ENCODE data around the gene RXFP4. TPM values are rescaled to one million over a fixed set of nuclear protein-coding genes. Genes with fewer than 3 reads are reported as not detected.
"Not testable (repeated sequence)": the region's sequence is repeated elsewhere in the genome, so short reads cannot be mapped to it uniquely, and the experiment has no call there.

The RXFP4 gene, protein sequence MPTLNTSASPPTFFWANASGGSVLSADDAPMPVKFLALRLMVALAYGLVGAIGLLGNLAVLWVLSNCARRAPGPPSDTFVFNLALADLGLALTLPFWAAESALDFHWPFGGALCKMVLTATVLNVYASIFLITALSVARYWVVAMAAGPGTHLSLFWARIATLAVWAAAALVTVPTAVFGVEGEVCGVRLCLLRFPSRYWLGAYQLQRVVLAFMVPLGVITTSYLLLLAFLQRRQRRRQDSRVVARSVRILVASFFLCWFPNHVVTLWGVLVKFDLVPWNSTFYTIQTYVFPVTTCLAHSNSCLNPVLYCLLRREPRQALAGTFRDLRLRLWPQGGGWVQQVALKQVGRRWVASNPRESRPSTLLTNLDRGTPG
- total RNA-seq = not detected
- long read RNA-seq = 0 reads

DNA sequence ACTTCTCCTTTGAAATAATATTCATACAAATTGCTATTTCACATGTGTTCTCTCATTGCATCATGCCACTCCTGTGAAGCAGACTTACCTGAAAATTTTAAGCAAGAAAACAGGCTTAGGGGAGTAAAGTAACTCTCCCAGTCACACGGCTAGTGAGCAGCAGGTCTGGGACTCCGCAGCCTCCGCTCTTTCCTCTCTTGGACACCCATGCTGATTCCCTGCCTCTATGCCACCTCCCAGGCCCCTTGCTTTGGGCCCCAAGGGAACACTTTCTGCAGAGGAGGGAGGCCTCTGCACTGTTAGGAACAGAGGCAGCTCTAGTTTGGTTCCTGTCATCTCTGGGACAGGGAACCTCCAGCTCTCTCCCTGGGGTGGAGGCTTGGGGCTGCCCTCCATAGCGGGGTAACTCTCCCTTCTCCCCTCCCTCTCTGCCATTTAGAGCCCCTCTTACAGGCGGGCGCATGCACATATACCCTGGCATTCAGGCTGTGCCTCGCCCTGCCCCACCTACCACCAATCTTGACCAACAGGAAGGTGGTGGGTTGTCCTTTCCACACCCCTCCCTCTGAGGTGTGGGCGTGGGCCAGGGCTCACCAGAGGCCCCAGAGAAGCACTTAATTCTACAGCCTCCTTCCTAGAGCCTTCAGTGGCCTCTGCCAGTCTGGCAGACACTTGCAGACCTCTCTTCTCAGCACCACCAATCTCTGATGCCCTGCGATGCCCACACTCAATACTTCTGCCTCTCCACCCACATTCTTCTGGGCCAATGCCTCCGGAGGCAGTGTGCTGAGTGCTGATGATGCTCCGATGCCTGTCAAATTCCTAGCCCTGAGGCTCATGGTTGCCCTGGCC, at the start of gene RXFP4:
TSS of gene RXFP4 (plus strand) at position 646 of the 852 bp plus-strand sequence. CDS start at position 718, 72 bp downstream.
- intact Hi-C loops (cut with DNase I) = loop anchor here (2.0 kb wide), 1 partner anchor 20 kb away; no protein-coding TSS in a partner anchor
- no peak for DNase-seq (ENCODE audit: low spot score)

DNA sequence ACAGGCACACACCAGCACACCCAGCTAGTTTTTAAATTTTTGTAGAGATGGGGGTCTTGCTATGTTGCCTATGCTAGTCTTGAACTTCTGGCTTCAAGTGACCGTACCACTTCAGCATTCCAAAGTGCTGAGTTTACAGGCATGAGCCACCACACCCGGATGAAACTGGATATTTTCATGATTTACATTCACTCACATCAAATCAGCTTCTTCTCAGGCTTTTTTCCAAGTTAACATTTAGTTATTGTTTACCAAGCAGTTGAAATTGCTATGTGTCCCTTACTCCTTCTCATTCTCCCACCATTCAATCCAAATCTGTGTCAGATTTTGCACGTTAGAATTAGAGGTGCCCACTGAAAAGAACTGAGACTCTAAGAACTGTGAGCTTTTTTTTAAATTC, 48.6 kb upstream of the RXFP4 start:
- no peak for DNase-seq (ENCODE audit: low spot score)
- intact Hi-C loops (cut with DNase I) = no loop called here

DNA sequence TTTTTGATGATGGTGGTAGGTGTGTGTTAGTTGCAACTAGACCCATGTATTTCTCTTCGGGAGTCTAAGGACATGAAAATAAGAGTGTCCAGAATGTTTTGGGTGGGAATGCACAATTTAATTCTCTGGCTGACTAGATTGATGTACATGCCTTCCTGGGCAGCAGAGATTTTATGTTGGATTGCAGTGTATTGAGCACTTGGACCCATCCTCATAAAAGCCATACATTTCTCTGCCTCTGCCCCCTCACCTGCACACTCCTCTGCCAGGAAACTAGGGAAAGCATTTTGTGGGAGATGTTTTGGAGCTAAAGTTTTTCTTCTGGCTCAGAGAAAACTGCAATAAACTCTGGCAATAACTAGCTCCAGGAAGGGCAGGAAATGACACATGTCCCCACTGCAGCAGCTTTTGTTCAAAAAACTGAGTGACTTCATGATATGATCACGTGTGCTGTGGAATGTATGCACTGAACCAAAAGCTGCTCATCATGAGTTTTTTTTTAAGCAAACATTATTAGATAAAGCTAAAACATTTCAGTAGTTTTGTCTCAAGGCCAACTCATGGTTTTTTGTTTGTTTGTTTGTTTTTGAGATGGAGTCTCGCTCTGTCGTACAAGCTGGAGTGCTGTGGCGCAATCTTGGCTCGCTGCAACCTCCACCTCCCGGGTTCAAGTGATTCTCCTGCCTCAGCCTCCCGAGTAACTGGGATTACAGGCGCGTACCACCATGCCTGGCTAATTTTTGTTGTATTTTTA, 47.9 kb upstream of the RXFP4 start:
- intact Hi-C loops (cut with DNase I) = no loop called here
- DNase-seq (ENCODE audit: low spot score) = no peak

DNA sequence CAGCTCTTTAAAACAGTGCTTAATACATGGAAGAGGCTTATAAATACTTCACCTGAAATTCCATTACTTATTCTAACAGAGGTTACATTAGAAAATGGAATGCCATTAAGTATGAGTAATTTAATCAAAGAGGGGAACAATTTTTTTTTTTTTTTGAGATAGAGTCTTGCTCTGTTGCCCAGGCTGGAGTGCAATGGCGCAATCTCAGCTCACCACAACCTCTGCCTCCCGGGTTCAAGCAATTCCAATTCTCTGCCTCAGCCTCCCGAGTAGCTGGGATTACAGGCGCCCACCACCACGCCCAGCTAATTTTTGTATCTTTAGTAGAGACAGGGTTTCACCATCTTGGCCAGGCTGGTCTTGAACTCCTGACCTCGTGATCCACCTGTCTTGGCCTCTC, 45.8 kb upstream of the RXFP4 start:
- intact Hi-C loops (cut with DNase I); DNase-seq (ENCODE audit: low spot score): not testable (repeated sequence)

DNA sequence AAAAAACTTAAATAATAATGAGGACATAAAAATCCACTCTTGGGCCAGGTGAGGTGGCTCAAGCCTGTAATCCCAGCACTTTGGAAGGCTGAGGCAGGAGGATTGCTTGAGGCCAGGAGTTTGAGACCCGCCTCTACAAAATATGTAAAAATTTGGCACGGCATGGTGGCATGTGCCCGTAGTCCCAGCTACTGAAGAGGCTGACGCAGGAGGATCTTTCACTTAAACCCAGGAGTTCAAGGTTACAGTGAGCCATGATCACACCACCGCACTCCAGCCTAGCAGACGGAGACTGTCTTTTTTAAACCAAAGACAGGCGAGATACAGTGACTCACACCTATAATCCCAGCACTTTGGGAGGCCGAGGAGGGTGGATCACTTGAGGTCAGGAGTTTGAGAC, 45.0 kb upstream of the RXFP4 start:
- DNase-seq (ENCODE audit: low spot score); intact Hi-C loops (cut with DNase I): not testable (repeated sequence)

DNA sequence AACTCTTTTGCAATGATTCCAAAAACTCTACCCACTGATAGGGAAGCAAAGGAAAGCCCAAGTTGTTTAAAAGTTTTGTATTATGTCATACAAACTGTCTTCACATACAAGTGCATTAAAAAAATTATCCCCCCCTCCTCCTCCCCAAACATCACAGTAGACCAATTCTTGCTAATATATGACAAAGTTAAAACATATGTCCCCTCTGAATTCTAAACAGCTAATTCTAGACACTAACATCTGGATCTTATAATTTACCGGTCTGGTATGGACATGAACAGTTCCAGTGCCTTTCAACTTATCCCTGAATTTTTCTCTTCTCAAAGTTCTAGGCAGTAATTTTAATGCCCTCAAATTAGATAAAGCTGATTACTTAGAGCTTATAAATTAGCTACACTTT, 43.7 kb upstream of the RXFP4 start:
- intact Hi-C loops (cut with DNase I) = no loop called here
- DNase-seq (ENCODE audit: low spot score) = no peak

DNA sequence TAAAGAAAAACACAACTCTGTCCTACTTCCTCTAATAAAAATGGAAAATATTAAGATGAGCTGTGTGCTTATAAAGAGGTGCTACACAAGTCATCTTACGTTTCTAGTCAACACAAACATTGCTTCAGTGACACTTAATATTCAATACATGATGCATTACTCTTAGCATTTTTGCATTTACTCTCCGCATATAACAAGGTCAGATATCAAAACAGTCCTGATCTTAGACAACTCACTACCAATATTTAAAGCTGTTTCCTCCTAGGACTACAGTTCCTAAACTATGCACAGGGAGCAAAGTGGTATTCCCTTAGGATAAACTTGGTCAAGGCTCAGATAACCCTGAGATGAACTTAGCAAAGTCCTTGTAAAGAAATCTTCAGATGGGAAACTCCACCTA, 42.5 kb upstream of the RXFP4 start:
- intact Hi-C loops (cut with DNase I) = no loop called here

DNA sequence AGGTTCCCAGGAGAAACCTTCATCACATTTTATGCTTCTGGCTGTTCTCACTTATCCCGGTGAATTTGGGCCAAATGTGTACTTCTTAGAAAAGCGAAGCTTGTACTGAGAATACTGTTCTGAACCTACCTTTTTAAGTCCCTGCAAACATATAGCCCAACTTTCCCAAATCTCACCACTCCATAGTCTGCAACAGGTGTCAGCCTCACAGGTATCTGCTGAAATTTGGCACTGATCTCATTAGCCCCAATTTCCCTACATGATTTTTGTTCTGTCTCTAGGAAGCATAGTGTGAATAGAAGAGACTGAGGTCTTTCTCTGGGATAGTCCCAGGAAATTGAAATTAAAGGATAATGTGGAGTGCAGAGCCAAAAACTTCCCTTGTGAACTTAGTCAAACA, 41.8 kb upstream of the RXFP4 start:
- intact Hi-C loops (cut with DNase I) = no loop called here
- DNase-seq (ENCODE audit: low spot score) = no peak

More for the DNA sequence above, 42.5 kb upstream of the RXFP4 start:
- DNase-seq (ENCODE audit: low spot score) = no peak

DNA sequence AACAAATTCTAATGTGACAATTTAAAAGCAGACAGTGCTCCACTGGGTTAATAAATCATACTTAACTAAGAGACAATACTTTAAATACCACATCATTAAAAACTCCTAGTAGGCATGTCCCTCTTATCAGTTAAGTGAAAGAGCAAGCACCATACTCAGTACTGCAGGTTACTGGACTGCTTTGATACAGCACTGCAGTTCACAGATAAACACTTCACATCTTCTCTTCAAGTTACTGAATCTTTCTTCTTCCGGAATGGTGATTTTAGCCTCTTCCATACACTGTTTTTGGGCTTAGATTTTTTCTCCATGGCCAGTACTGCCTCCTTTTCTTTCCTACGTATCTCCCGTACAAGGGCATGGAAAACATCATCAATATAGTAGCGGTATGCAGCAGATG, 41.3 kb upstream of the RXFP4 start:
- intact Hi-C loops (cut with DNase I) = no loop called here
- DNase-seq (ENCODE audit: low spot score) = no peak

DNA sequence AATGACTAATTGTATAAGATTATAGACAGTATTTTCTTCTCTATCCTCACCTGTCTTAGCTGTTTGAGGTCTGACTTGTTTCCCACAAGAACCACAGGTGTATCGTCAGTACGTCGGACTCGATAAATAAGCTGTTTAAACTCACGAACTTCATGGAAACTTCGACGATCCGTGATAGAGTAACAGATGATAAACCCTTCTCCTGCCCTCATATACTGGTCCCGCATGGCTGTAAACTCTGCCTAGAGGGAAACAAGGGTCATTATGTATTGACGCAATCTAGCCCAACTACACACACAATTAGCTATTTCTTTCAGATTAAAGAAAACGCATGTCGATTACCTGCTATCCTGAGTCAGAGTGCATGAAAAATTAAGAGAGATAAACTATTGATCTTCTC, 37.2 kb upstream of the RXFP4 start:
- no peak for DNase-seq (ENCODE audit: low spot score)
- intact Hi-C loops (cut with DNase I) = no loop called here

DNA sequence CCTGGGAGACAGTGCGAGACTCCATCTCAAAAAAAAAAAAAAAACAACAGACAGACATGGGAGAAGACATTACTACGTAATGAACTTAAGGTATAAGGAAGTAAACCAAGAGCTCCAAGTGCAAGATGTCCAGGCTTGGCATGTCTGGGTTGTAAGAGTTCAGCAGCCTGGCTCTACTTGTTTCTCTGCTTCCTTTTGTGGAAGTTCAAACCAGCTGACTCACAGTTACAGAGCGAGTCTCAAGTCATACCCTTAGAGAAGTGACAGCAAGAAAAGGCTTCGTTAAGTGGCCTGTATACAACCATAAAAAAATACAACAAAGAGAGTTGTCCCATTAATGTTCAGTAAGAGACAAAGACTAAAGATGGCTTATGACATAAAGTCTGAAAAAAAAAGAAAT, 31.5 kb upstream of the RXFP4 start:
- intact Hi-C loops (cut with DNase I) = loop anchor here (2.0 kb wide), 1 partner anchor 49 kb away; no protein-coding TSS in a partner anchor
- no peak for DNase-seq (ENCODE audit: low spot score)

DNA sequence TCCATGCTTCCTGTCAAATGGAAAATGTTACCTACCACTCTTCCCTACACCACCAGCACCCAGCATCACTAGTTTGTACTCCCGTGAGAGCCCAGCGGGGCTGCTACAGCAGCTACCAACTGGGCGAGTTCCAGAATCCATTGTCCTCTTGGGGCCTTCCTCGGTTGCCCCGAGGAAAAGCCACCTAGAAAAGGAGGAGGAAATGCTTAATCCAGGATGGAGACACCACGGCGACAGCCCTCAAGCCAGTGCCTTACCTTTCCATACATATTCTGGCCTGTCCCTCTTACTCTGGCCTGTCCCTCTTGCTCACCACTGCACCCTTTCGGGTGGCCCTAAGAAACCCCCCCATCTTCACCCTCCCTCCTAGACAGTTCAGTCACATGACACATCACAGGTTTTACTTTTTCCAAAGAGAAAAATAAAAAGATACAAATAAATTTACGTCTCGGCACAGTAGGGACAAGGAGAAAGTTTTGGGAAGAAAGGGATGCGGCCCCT, 30.8 kb upstream of the RXFP4 start:
- intact Hi-C loops (cut with DNase I) = loop anchor here (2.0 kb wide), 1 partner anchor 50 kb away; no protein-coding TSS in a partner anchor
- DNase-seq (ENCODE audit: low spot score) = no peak

DNA sequence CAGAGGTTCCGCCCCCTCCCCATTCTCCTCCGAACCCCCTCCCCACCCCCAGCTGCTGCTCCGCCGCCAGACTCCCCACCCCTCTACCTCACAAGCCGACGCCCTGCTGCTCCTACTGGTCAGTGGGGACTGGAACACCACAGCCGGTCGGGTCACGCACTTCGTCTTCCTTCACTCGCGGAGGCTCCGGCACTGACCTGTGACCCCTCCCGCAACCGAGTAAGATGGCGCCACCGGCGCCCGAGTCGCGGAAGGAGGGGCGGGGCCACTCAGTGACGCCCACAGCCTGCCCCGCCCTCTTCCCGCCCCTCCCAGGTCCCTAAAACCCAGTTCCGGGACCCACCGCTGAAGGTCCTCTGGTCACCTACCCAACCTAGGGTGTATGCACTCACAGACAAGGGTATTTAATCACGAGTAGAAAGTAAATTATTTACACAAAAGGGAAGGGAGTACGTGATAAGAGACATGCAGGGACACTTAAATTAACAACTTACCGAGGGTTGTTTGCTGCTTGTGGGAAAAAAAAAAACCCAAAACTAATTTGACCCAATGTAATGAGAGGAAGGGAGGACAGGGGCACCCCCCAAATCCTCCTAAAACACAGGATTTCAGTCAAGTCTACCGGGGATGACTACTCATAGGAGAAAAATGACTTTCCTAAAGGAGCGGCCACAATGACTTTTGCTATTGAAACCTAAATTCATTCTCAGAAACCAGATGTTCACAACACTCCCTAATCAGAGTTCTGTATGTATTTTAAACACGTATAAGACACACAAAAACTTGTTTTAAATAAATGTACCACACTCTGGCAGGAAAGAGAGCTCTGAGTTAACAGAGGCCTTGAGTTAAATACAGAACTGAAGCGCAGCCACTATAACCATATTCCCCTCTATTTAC, 30.0 kb upstream of the RXFP4 start, which contains the start of gene RIT1:
TSS of gene RIT1 (minus strand) at position 194 of the 900 bp plus-strand sequence. CDS start 588 bp downstream, outside the sequence.
- intact Hi-C loops (cut with DNase I) = loop anchor here (2.0 kb wide), 1 partner anchor 51 kb away; no protein-coding TSS in a partner anchor
- DNase-seq (ENCODE audit: low spot score) = peak; percentile 95

DNA sequence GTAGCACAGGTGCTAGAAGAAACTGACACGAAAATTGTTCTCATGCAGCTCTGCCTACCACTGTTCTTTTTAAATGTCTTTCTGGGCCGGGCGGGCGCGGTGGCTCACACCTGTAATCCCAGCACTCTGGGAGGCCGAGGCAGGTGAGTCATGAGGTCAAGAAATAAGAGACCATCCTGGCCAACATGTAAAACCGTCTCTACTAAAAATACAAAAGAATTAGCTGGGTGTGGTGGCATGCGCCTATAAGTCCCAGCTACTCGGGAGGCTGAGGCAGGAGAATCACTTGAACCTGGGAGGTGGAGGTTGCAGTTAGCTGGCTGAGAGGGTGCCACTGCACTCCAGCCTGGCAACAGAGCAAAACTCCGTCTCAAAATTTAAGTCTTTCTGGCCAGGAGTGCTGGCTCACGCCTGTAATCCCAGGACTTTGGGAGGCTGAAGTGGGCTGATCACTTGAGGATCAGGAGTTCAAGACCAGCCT, 29.3 kb upstream of the RXFP4 start:
- intact Hi-C loops (cut with DNase I) = no loop called here

DNA sequence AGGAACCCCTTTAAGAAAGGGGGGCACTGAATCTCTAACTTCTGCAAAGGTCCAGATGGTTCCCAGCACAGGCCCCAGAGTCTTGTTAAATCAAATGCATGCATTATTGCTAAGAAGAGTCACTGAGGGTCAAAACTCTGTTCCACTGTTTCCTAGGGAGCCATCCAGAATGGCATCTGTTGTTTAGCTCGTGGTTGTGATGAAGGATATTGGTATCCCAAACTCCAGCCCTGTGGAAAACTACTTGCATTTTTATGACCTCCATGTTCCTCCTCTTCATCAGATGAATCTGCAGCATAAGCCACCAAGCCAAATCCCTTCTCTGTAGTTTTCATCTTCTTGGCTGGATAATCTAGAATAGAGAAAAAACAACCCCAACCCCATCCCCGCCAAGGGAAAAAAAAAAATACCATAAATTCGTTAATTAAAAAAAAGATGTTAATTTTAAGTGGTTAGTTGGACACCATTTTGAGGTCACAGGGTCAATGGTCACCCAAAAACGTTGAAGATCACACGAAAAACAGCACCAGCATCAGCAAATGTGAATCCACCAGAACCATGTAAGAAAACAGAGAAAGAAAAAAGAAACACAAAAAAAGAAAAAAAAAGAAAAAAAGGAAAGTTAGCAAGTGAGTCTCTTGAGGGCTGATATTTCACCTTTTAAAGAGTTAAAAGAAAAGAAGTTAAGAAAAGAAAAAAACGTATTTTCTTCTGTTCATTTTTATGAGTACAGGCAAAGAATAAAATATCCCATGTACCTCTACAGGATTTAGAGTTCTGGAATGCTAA, 27.3 kb upstream of the RXFP4 start:
- intact Hi-C loops (cut with DNase I) = no loop called here
- no peak for DNase-seq (ENCODE audit: low spot score)

More for the DNA sequence above, 29.3 kb upstream of the RXFP4 start:
- no peak for DNase-seq (ENCODE audit: low spot score)

DNA sequence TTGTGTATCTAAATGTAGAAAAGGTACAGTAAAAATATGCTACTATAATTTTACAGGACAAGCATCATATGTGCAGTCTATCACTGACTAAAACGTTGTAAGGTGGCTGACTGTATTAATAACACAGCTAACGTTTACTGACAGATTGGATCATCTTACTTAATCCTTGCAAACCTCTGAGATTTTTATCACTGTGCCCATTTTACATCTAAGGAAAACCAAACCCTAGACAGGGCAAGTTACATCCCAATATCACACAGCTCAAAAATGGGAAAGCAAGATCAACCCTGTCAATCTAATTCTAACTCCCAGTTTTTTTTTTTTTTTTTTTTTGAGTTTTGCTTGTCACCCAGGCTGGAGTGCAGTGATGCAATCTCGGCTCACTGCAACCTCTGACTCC, 22.8 kb upstream of the RXFP4 start:
- intact Hi-C loops (cut with DNase I) = no loop called here
- DNase-seq (ENCODE audit: low spot score) = no peak

DNA sequence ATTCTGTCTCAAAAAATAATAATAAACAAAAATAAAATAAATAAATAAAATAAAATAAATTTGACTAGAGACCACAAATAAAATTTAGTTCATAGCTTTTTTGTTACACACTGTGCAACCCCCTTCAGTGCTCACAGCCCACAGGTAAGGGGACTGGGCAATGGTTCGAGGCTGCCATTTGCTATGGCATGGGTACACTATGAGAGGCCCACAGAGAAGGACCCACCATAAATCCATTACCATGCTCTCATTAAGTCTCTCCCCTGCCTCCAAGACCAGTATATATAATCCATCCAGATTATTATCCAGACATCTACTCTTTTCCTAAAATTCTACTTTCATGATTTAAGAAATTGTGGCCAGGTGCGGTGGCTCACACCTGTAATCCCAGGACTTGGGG, 21.6 kb upstream of the RXFP4 start:
- no peak for DNase-seq (ENCODE audit: low spot score)
- intact Hi-C loops (cut with DNase I) = no loop called here

DNA sequence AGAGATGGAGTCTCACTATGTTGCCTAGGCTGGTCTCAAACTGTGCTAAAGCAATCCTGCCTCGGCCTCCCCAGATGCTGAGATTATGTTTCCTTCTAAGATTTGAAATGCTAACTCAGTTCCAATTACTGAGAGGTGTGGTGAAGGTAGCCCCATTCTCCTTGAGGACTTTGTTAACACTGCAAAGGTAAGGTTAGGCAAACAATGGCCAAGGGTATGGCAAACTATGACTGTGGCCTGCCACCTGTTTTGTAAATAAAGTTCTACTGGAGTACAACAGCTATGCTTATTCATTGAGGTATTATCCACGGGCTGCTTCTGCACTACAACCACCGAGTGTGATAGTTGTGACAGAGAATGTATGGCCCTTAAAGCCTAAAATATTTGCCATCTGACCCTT, 20.7 kb upstream of the RXFP4 start:
- no peak for DNase-seq (ENCODE audit: low spot score)
- intact Hi-C loops (cut with DNase I) = no loop called here

Data from cardiac septum (tissue), 1 donor.